DMS114 treated with DMSO at 0.1 percent for 48 hours (cell line): ENCODE results near the gene C17orf100.

Source experiments
- DNase-seq: peaks from one replicate; lab custom pipeline; 2025; ENCODE audit not compliant: unreplicated experiment; lab: John Stamatoyannopoulos, UW

The C17orf100 gene

DNA sequence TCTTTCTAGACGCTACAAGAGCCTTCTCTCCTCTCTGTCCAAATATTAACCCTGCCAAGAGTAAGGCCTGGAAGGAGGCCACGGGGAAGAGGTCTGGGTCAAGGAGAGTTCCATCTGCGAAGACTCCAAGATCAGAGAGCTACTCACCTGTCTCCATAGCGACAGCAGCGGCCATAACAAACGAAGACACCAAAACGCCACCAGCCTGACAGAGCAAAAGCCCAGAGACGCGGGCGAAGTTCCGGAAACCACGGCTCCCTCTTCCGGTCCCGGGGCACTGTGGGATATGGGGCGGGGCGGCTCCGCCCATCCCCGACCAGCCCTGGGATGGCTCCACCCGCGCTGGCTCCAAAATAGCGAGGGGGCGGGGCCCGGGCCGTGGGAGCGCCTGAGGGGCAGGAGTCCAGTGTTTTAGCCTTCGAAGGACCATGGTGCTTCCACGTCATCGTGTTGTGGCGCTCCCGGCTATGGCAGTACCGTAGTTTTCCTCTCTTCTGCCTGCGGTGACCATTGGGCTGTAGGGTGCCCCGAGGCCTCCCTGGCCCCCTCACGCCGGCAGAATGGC, at the start of gene C17orf100, which contains the start of gene MED31:
C17orf100 (plus strand) TSS at position 409 of the 565 bp plus-strand sequence; CDS start at position 561, 152 bp downstream.
MED31 (minus strand) TSS at position 252 of the 565 bp plus-strand sequence; CDS start at position 175, 77 bp downstream.
- peak; percentile 87 for DNase-seq

DNA sequence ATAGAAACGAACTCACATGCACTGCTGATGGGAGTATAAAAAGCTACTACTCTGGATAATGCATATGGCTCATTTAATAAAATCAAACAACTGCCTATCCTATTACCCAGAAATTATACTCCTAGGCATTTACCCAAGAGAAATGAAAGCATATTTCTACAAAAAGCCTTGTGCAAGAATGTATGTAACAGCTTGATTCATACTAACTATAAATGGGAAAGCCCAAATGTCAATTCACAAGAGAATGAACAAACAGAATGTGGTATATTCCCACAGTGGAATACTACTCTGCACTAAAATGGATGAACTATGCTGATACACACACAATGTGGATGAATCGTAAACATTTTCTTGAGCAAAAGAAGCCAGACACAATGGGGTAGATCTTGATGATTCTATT, 49.4 kb upstream of the C17orf100 start:
- DNase-seq, result no peak

DNA sequence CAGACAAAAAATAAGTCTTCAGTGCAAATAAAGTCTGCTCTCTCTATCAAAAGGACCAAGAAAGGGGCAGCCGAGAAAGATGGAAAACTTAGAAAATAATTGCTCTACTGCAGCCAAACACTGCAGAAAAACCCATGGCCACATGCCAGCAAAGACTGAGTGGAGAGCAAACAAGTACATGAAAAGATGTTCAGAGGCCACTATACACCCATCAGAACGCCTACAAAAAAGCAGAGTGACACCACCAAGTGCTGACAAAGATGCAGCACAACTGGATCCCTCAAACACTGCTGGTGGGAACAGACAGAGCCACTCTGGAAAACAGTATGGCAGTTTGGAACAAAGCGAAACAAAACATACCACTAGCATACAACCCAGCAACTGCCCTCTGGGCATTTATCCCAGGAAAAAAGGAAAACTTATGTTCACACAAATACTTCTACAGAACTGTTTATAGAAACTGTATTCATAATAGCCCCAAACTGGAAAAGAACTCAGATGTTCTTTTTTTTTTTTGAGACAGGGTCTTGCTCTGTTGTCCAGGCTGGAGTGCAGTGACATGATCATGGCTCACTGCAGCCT, 47.7 kb upstream of the C17orf100 start:
- no peak for DNase-seq

DNA sequence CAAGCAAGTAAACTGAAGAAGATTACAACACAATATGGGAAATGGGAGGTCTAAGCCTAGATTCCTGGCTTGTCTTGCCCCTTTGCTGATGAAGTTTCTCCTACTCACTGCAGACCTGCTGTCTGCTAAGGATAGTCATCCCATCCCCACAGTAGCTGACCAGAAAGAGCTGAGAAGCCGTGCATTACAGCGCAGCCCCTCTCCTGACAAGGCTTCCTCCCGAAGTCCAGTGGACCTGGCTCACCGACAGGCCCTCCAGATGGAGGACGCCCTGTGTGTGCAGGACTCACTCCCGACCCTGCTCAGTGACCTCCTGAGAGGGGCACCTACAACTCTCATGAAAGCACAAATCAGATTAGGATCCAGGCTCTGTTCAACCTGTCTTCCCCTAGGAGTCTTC, 46.4 kb upstream of the C17orf100 start:
- no peak for DNase-seq

DNA sequence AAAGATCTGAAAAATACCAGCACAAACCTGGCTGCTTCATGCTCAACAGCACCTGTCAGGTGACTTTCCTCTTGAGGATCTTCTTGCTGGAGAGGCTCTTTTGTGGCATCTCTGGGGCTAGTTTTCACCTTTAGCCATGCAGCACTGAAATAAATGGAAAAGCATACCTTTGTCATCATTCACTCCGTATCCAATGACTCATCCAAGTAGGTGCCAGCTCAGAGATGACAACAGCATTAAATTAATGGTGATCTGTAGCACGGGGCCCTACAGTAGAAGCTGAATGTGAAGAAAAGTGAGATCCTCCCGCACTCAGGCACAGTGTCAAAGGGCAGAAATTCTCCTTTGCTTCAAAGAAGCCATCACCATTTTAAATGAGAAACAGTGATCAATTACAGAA, 43.2 kb upstream of the C17orf100 start:
- no peak for DNase-seq

DNA sequence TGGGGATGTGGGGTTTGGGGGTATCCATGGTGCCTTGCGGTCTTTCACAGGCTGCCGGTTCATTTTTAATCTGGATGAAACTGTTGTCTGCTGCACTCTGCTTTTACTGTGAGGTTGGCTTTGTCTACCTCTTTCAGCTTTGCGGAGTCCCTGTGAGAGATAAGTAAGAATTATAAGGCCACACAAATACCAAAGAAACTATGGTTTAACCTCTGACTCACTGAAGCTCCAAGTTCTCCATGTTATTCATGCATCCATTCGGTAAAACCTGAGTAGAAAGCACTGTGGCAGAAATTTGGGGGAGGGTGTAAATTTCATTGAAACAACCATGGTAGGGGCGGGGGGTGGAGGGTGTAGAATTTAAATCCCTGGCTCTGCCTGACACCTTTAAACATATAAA, 41.6 kb upstream of the C17orf100 start:
- DNase-seq, result no peak

DNA sequence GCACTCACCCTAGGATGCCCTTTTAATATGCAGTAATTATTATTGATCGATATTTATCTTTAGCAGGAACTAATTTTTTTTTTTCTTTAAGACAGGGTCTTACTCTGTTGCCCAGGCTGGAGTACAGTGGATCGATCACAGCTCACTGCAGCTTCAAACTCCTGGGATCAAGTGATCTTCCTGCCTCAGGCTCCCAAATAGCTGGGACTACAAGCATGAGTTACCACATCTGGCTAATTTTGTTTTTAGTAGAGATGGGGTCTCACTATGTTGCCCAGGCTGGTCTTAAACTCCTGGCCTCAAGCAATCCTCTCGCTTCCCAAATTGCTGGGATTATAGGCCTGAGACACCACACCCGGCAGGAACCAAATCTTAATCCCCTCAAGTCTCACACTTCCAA, 40.3 kb upstream of the C17orf100 start:
- DNase-seq, result no peak

DNA sequence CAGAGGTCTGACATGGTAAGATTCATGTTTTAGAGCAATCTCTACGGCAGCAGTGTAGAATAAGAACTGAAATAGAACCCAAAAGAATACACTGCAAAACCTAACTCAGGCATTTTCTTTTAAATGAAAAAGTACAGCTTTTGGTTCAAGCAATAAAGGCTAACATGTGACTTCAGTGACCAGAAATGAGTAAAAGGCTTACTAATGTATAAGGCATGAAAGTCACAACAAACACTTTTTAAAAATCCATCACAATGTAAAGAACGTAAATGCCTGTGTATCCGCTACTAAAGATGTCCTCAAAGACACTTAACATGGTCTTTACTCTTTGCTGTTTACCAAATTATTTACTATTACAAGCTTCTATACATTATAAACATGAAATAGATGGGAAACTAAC, 27.6 kb upstream of the C17orf100 start:
- DNase-seq, result no peak

DNA sequence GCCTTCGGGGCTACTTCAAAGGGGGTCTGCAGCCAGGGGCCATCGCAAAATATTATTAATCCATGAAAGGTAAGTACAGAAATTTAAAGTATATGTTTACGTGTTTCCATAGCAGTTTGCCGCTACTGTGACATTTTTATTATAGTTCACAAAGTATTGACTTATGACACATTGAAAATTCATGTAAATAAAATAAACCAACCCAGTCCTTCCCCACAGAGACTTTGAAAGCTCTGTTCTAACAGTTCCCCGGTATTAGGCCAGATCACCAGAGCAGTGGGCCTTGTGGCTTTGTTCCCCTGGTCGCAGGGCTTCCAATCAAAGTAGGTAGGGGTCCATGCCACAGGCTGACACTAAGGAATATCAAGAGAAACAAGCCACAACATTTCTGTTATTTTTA, 24.9 kb upstream of the C17orf100 start:
- DNase-seq, result no peak

DNA sequence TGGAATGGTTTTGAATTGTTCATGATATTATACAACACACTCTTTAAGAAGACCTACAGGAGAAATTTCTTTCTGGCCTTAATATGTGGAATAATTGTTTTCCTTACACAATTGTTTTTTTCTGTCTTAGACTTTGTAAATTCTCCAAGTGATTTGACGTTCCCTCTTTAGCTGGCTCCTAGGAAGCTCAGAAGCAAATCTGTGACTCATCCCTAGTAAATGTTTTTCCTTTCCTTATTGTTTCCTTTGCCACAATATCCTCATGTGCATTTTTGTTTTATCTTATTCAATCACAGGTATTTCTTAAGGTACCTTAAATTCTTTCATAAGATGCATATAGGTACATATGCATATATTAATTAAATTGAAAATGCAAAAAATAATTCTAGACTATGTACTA, 24.5 kb upstream of the C17orf100 start:
- DNase-seq, result no peak

DNA sequence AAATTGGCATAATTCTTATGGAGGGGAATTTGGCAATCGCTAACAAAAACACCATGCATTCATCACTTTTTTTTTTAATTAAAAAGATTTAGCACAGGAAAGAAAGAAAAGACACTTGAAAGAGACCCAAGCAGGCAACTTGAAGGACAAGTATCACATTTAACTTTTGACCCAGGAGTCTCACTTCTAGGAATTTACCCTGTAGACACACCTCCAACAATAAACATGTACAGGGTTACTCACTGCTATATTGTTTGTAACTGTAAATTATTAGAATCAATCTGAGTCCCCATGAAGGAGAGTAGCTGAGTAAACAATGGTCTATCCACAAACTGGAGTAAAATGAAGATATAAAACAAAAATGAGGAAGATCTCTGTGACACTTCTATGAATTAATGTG, 21.2 kb upstream of the C17orf100 start:
- no peak for DNase-seq

DNA sequence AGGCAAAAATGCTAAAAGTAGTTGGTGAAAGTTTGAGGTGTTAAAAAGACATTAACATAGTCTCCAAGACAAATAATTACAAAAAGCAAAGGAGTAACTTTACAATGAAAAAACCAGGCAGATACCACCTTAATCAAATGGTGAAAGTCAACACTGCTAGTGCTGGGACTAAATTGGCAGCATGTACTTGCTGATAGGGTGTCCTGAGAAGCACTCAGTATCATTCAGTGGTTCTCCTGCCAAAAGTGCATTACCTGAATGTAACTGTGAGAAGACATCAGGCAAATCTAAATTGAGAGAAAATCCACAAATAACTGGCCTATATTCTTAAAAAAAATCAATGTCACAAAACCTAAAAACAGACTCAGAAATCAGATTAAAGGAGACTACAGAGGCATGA, 19.0 kb upstream of the C17orf100 start:
- no peak for DNase-seq

DNA sequence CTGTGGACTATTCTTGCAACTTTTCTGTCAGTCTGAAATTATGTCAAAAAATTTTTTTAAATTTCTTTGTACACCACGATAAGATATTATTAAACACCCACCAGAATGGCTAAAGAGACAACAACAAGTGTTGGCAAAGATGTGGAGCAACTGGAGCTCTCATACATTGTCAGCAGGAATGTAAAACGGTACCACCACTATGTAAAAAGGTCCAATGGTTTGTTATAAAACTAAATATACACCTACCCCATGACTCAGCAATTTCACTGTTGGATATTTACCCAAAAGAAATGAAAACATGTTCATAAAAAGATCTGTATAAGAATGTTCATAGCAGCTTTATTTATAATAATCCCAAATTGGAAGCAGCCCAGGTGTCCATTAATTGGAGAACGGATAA, 18.3 kb upstream of the C17orf100 start:
- DNase-seq, result no peak

DNA sequence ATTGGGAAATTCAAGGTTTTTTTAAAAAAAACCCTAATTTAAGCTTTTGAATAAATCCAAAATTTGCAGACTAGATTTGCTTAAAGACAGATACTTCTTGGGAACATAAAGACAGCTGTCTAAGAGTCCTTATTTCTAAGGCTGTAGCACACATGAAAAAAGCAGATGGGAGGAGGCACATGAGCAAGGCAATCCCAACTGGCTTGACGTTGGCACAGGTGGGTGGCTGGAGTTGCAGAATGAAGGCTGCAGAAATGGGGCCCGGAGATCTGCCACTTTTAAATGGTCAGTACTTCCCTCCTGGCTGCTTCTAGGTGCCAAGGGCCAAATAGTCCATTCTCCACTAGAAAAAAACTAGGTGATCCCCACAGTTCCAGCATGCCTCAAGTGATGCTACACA, 15.5 kb upstream of the C17orf100 start:
- no peak for DNase-seq

DNA sequence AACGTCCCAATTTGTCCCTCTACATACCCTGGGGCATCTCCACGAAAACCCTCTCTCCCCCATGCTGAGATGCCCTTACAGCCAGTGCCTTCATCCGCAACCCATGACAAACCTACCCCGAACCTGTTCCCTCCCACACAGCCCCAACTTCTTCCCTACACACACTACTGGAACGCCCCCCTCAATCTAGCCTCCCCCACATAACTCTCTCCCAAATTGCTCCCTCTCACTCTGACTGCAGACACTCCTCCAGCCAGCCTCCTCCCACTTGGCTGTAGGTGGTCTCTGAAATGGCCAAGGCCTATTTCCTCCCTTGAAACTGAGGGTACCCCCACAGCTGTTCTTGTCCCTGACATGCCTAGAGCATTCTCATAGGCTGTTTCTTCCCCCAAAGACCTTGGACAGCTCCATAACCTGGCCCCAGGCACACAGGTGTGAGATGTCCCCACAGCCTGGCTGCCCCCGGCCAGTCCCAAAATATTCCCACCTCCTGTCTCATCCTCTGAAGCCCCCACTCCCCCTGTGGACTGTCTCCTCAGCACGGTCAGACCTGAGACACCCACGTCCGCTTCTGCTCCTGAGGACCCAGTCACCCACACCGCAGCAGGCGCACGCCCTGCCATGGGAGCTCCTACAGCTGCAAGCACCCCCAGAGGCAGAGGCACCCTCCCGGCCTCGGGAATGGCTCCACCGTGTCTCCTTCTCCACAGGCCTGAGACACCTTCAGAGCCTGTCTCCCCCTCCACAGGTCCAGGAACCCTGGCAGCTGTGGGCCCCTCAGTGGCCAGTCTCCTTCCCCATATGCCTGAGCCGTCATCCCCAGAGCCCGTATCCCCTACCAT, 14.7 kb upstream of the C17orf100 start:
- no peak for DNase-seq

DNA sequence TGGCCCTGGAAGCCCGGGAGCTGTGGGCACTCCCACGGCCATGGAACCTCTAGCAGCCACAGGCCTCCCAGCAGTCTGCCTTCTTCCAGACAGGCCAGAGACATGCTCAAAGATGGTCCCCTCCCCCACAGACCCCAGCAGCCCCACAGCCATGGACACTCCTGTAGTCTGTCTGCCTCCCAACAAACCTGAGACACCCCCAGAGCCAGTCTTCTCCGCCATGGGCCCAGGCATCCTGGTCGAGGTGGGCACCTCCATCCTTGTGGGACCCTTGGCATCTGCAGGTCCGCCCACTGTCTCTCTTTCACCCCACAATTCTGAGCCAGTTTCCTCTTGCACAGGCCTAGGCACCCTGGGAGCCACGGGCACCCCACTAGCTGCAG, 14.1 kb upstream of the C17orf100 start:
- no peak for DNase-seq

DNA sequence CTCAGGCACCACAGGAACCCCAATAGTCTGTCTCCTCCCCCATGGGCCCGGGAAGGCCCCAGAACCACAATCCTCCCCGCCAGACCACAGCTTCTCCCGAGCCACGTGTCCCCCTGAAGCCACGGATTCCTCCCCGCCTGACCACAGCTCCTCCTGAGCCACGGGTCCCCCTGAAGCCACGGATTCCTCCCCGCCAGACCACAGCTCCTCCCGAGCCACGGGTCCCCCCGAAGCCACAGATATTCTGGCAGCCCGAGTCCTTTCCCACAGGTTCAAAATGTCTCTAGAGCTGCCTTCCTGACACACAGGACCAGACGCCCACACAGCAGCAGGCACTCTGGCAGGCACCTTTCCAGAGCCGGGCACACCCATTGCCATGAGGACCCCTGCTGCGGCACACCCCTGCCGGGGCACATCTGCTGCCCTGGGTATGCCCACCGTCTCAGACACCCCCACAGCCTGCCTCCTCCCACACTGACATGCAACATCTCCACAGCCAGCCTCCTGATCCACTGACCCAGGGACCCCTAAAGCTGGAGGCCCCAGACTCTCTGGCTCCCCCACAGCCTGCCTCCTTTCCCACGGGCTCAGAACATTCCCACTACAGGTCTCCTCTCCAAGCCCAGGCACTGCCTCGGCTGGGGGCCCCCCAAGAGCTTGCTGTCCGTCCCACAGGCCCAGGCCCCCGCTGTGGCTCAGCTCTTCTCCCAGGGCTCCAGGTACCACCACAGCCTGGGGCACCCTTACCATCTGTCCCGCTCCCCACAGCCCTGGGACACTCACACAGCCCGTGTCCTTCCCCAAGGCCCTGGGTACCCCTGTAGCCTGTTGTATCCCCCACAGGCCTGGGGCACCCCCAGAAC, 13.3 kb upstream of the C17orf100 start:
- no peak for DNase-seq

DNA sequence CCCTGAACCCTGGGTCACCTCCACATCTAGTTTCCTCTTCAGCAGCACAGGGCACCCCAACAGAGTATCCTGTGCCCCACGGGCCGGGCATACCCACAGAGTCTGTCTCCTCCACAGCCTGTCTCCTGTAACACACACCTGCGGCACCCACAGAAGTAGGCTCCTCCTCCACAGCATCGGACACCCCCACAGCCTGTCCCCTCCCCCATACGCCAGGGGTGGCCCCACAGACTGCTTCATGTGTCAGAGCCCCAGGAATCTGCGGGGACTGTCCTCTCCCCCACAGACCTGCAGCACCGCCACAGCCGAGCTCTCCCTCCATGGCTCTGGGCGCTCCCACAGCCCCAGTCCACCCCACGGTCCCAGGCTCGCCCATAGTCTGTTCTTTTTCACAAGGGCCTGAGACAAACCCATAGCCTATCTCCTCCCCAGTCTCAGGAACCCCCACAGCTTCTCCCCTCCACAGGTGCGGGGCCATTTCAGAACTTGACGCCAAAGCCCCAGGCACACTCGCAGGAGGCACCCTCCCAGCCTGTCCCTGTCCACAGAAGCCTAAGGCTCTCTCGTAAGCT, 12.5 kb upstream of the C17orf100 start:
- no peak for DNase-seq

DNA sequence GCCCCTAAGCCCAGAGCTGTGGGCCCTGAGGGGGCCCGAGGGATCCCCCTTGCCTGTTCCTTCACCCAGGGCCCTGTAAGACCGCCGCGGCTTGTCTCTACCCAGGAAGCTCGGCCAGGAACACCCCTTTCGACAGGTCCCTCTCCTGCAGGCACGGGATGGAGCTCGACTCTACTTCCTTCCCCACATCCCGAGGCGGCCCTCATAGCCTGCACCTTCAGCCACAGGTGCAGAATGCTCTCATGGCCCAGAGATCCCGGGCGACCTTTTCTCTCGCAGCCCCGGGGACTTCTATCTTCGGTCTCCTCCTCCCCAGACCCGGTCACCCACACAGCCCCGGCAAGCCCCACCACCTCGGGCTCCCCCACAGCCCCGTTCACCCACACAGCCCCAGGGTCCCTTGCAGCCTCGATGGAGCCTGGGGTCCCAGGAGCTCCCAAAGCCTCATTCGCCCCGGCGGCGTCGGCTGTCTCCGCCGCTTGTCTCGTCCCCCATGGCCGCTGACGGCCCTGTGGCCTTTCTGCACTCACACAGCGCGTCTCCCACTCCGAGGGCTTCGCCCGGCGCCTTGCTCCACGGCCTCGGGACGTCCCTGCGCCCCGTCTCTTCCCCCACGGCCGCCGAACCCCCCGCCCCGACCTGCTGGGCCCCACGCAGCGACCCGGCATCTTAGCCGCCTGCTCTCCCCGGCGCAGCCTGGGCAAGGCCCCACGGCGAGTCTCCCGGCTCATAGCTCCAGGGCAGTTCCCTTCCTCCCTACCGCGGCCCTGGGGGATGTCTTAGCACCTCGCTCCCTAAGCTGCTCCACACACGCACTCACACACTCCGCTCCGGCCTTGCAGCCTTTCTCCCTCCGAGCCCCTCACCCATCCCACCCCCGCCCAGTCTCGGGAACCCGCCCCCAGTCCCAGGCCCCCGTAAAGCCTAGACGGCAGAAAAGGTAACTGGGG, 11.7 kb upstream of the C17orf100 start:
- DNase-seq, result no peak
